OCI-LY1 (cell line): ENCODE measurements around the gene PPFIA1.

Experiments used
- CTCF ChIP-seq: fragments of 200-600 bp; sonication (generic), shearing (Covaris generic); IDR thresholded peaks from 2 replicates; pipeline ENCODE4 v1.5.1; 2017; ENCODE audit warnings: mild to moderate bottlenecking, antibody characterized with exemption, low read length, moderate library complexity, mixed read lengths
- EZH2 ChIP-seq: fragments of 200-600 bp; sonication (generic), shearing (Covaris generic); IDR thresholded peaks from 2 replicates; pipeline ENCODE4 v1.8.0; 2017; ENCODE audit warnings: borderline replicate concordance, mixed run types, mild to moderate bottlenecking, antibody characterized with exemption, low read length, moderate library complexity, mixed read lengths

- TF ChIP-seq CTCF (no peak), EZH2 (no peak)
Measured at GRCh38 chr11:70430671-70431574, 160.4 kb downstream of the PPFIA1 start.
